HEK293T (cell line): ENCODE data around the gene ARL5C.

Experiments used
- CTCF ChIA-PET: fragments of 350-600 bp; formaldehyde crosslinking; extraction: SDS; loops from one replicate; lab custom pipeline; 2021; ENCODE audit warnings: antibody characterized with exemption, inconsistent platforms; lab: Yijun Ruan, JAX
- POLR2A ChIA-PET: fragments of 350-600 bp; formaldehyde crosslinking; extraction: SDS; loops from one replicate; lab custom pipeline; 2020; ENCODE audit warnings: antibody characterized with exemption, inconsistent platforms; lab: Yijun Ruan, JAX
- DNase-seq: peaks from one replicate; pipeline ENCODE4 v3.0.0; 2012; ENCODE audit warnings: mixed read lengths; ENCODE audit errors: extremely low spot score
- ARNT ChIP-seq: fragments of 450-650 bp; IDR thresholded peaks from 2 replicates; pipeline ENCODE4 v1.6.1; 2017; ENCODE audit warnings: mild to moderate bottlenecking
- BHLHE40 ChIP-seq: fragments of 450-650 bp; IDR thresholded peaks from 2 replicates; pipeline ENCODE4 v1.6.1; 2016; ENCODE audit warnings: mild to moderate bottlenecking, moderate library complexity, borderline replicate concordance
- CTBP1 ChIP-seq: fragments of 450-650 bp; IDR thresholded peaks from 2 replicates; pipeline ENCODE4 v1.6.1; 2016; ENCODE audit warnings: borderline replicate concordance
- ELF4 ChIP-seq: fragments of 450-650 bp; IDR thresholded peaks from 2 replicates; pipeline ENCODE4 v1.6.1; 2017; ENCODE audit warnings: antibody characterized with exemption
- FOXA1 ChIP-seq: fragments of 450-650 bp; IDR thresholded peaks from 2 replicates; pipeline ENCODE4 v1.6.1; 2016; ENCODE audit warnings: mild to moderate bottlenecking
- FOXK2 ChIP-seq: fragments of 450-650 bp; IDR thresholded peaks from 2 replicates; pipeline ENCODE4 v1.6.1; 2016; ENCODE audit warnings: mild to moderate bottlenecking
- FOXM1 ChIP-seq: fragments of 450-650 bp; IDR thresholded peaks from 2 replicates; pipeline ENCODE4 v1.6.1; 2017; ENCODE audit warnings: mild to moderate bottlenecking, borderline replicate concordance
- HDGF ChIP-seq: fragments of 450-650 bp; IDR thresholded peaks from 2 replicates; pipeline ENCODE4 v1.6.1; 2017; ENCODE audit warnings: antibody characterized with exemption, borderline replicate concordance
- L3MBTL2 ChIP-seq: fragments of 450-650 bp; conservative IDR thresholded peaks from 2 replicates; pipeline ENCODE4 v1.6.1; 2016; ENCODE audit warnings: mild to moderate bottlenecking
- LEF1 ChIP-seq: fragments of 450-650 bp; IDR thresholded peaks from 2 replicates; pipeline ENCODE4 v1.6.1; 2017; ENCODE audit warnings: mild to moderate bottlenecking, borderline replicate concordance
- NFRKB ChIP-seq: fragments of 450-650 bp; IDR thresholded peaks from 2 replicates; pipeline ENCODE4 v1.6.1; 2016; ENCODE audit warnings: mild to moderate bottlenecking, moderate library complexity
- PKNOX1 ChIP-seq: fragments of 450-650 bp; IDR thresholded peaks from 2 replicates; pipeline ENCODE4 v1.6.1; 2016
- SP1 ChIP-seq: fragments of 450-650 bp; IDR thresholded peaks from 2 replicates; pipeline ENCODE4 v1.6.1; 2017
- SUZ12 ChIP-seq: fragments of 450-650 bp; IDR thresholded peaks from 2 replicates; pipeline ENCODE4 v1.6.1; 2016; ENCODE audit warnings: mild to moderate bottlenecking
- TARDBP ChIP-seq: fragments of 450-650 bp; IDR thresholded peaks from 2 replicates; pipeline ENCODE4 v1.6.1; 2016
- ZNF384 ChIP-seq: fragments of 450-650 bp; IDR thresholded peaks from 2 replicates; pipeline ENCODE4 v1.6.1; 2016

ARL5C gene

GRCh38 chr17:39108461-39109375 is 57.2 kb downstream of the ARL5C start:
- POLR2A ChIA-PET: no interaction called here
- CTCF ChIA-PET: interaction anchor here (0.7 kb wide), 1 partner anchor 35 kb away, joined by 3 read pairs; no protein-coding TSS in a partner anchor
- TF ChIP-seq FOXA1 (no peak), ELF4 (no peak), ARNT (no peak), ZNF384 (no peak)

GRCh38 chr17:39107973-39108372 is 58.0 kb downstream of the ARL5C start:
- POLR2A ChIA-PET: no interaction called here

More at GRCh38 chr17:39108461-39109375, 57.2 kb downstream of the ARL5C start:
- DNase-seq: no peak

GRCh38 chr17:39107155-39107554 is 58.8 kb downstream of the ARL5C start:
- POLR2A ChIA-PET: no interaction called here
- no peak for DNase-seq
- TF ChIP-seq PKNOX1: no peak
- TF ChIP-seq NFRKB: no peak
- TF ChIP-seq FOXM1: no peak
- TF ChIP-seq TARDBP: no peak
- TF ChIP-seq CTBP1: no peak
- TF ChIP-seq SUZ12: no peak
- no peak for TF ChIP-seq L3MBTL2
- no peak for TF ChIP-seq FOXK2
- no peak for TF ChIP-seq ZNF384
- no peak for TF ChIP-seq BHLHE40
- no peak for TF ChIP-seq ELF4
- TF ChIP-seq LEF1: no peak
- no peak for TF ChIP-seq FOXA1
- TF ChIP-seq ARNT: no peak
- TF ChIP-seq HDGF: no peak
- no peak for TF ChIP-seq SP1
- CTCF ChIA-PET: no interaction called here

More at GRCh38 chr17:39107973-39108372, 58.0 kb downstream of the ARL5C start:
- no peak for DNase-seq
- TF ChIP-seq FOXM1: no peak
- no peak for TF ChIP-seq FOXA1
- TF ChIP-seq L3MBTL2: no peak
- TF ChIP-seq ELF4: no peak
- no peak for TF ChIP-seq FOXK2
- CTCF ChIA-PET: no interaction called here
